HG03571 (cell line): ENCODE measurements around the gene ATP10D.
"Not testable (repeated sequence)": the region's sequence is repeated elsewhere in the genome, so short reads cannot be mapped to it uniquely, and the experiment has no call there.

Source experiments
- ATAC-seq: cut with Tn5 transposase; IDR thresholded peaks from one replicate; pipeline ENCODE4 v1.9.1; 2021; ENCODE audit not compliant: unreplicated experiment

ATP10D gene

GRCh38 chr4:47533689-47534347 lies 48.7 kb downstream of the ATP10D start:
- ATAC-seq = no peak

- no peak for ATAC-seq
Measured at GRCh38 chr4:47534772-47535171, 49.7 kb downstream of the ATP10D start.

GRCh38 chr4:47535567-47536147 lies 50.6 kb downstream of the ATP10D start:
- ATAC-seq = no peak

- no peak for ATAC-seq
Measured at GRCh38 chr4:47536966-47537365, 51.9 kb downstream of the ATP10D start.

GRCh38 chr4:47538111-47538824 lies 53.2 kb downstream of the ATP10D start:
- no peak for ATAC-seq

GRCh38 chr4:47538825-47539154 lies 53.7 kb downstream of the ATP10D start:
- no peak for ATAC-seq

- ATAC-seq = not testable (repeated sequence)
Measured at GRCh38 chr4:47542640-47543039, 57.6 kb downstream of the ATP10D start.

DNA sequence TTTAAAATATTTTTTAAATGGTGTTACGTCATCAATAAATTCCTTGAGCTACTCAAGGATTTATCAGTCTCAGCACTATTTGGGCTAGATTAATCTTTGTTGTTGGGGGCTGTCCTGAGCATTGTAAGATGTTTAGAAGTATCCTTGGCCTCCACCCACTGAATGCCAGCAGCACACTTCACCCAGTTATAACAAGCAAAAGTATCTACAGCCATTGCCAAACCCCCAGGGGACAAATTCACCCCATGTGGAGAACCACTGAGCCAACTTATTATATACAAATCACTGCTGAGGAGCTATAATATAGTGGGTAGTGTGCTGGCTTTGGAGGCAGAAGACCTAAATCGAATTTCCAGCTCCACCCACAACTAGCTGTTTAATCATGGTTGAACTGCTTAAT lies 58.3 kb downstream of the ATP10D start:
- no peak for ATAC-seq

- ATAC-seq = not testable (repeated sequence)
Measured at GRCh38 chr4:47550357-47550756, 65.3 kb downstream of the ATP10D start.

- no peak for ATAC-seq
Measured at GRCh38 chr4:47550899-47551548, 65.9 kb downstream of the ATP10D start.

DNA sequence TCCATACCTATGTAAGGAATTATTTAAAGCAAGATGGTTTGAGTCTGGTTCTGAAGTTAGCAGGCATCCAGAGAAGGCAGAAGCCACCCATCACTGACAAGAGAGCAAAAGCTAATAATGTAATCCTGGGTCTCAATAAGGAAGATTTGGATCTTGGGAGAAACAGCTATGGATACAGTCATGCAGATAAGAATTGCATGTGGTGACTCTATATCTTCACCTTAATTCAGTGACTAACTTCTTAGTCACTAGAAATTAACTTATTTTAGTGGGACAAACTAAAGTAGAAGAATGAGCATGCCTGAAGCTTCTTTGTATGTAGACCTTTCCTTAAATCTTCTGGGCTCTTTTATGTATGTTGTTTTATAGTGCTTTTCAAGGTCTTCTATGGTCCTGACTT lies 66.6 kb downstream of the ATP10D start:
- ATAC-seq = no peak

DNA sequence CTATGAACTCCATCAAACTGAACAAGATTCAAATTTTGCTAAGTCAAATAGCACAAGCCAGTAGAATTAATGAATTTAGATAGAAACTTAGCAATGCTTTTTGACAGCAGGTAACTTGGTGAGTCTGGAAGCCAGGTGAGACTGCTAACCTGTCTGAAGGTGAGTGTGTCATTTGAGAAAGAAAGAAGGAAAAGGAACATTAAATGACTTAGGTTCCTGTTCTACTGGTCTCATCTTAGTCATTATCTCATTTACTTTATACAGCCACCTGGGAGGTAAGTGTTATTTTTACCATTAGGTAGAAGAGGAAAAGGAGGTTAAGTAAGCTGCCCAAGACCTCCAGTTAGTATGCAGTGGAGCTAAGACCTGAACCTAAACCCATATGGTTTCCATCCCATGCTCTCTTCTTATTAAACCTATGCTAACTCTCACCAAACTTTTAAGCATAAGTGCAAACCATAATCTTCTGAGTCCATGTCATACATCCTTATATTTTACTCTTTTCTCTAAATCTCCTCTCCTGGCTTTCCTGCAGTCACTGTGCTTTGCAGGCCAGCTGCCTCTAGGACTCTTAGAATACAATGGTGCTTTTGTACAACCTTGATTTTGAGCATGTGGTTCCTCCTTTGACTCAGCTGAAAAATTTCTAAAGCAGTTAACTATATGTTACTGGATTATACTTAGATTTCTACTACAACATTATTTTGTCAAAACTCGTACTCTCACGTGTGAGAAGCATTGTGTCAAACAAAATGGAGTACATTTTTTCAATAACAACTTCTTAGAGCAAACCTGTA lies 68.5 kb downstream of the ATP10D start:
- no peak for ATAC-seq

DNA sequence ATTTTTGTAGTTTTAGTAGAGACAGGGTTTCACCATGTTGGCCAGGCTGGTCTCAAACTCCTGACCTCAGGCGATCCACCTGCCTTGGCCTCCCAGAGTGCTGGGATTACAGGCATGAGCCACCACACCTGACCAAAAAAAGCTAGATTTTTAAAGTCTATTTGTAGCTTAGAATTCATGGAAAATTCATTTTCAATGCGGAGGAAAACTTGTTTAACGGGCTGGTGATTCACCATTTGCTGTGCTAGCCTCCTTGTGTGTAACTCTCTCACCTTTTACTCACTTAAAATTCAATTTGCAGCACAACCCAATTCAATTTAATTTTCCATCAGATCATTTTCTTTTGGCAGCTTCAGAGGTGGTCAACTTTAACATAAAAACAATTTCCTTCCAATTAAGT lies 70.8 kb downstream of the ATP10D start:
- ATAC-seq = not testable (repeated sequence)

DNA sequence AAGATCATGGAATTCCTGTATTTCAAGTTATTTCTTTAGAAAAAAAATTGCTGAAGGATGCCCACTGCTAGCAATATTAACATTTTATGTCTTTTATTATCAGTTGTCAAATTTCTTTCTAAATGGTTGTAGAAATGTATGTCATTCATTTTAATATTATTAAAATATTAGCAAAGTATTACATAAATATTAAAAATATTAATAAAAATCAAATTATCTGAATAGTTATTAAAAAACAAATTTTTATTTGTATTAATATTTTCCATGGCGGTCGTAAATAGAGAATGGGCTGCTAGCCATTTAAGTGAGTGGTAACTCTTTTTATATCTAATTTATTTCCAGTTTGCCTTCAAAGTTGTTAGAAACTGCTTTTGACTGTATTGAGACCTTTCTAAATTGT lies 72.2 kb downstream of the ATP10D start:
- no peak for ATAC-seq

- ATAC-seq = no peak
Measured at GRCh38 chr4:47560682-47561081, 75.6 kb downstream of the ATP10D start.

DNA sequence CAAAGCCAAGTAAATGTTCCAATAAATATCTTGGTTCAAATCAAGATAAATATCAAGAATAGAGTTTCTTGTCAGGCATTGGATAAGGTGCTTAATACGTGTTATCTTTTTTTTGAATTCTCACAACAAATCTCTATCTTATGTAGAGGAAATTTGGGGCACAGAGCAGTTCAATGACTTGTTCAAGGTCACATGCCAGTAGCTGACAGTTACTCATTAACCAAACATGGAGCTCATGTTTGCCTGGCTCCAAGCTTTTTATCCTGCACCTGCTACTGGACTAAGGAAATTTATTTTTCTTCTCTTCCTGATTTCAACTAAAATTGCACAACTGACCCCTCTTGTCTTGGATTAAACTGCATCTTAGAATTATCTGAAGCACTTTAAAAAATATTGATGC lies 76.3 kb downstream of the ATP10D start:
- ATAC-seq = no peak

GRCh38 chr4:47562297-47562696 lies 77.2 kb downstream of the ATP10D start:
- no peak for ATAC-seq

DNA sequence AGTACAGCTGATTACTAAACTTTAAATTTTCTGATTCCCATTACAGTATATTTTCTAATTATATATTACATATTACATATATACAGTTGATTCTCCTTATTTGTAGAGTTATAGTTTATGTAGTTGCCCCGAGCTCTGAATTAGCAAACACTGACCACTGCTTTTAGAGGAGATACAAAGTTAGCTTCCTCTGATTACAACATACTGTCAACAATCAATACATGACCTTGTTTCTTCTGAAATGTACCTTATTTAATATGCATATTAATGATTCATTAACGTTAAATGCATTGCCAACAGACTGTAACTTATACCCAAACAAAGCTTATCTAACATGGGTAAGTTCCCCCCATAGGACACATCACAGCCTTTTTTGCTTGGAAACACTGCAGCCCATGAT lies 81.5 kb downstream of the ATP10D start:
- ATAC-seq = no peak

- no peak for ATAC-seq
Measured at GRCh38 chr4:47566969-47567368, 81.9 kb downstream of the ATP10D start.

DNA sequence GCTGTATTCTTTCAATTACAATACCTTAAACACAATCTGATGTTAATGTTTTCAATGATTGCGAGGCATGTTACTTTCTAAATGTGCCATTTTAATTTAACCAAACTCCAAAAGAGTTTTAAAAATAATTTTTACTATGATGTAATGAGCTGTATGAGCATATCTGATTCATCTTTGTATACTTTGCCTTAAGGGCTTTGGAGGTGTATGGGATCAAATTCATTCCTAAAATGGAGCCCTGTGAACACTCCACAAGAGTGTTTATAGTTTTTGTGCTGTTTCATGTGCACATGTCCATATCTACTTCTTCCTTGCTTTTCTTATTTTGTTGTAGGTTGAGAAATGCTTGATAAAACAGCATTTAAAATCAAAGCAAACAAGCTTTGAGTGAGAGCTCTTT lies 82.4 kb downstream of the ATP10D start:
- ATAC-seq = no peak

GRCh38 chr4:47570816-47571215 lies 85.7 kb downstream of the ATP10D start:
- no peak for ATAC-seq
